H9 (cell line): ENCODE measurements around the gene IRS2. TPM values are rescaled to one million over a fixed set of nuclear protein-coding genes. Genes with fewer than 3 reads are reported as not detected.
A peak's percentile ranks its signal among the peaks of the same experiment; 100 is the strongest.

Experiments
- DNase-seq: peaks from one replicate; pipeline ENCODE4 v3.0.0-alpha.2; 2017
- H2AFZ ChIP-seq: one replicate; pipeline ENCODE4 v1.6.1; 2013; ENCODE audit warnings: mild to moderate bottlenecking, low read length, control low read depth, moderate library complexity
- H2AK5ac ChIP-seq: 2 replicates; pipeline ENCODE4 v1.6.1; 2013; ENCODE audit warnings: low read length, control low read depth, mixed read lengths; ENCODE audit not compliant: insufficient read length
- H2BK120ac ChIP-seq: one replicate; pipeline ENCODE4 v1.6.1; 2013; ENCODE audit warnings: low read depth, mild to moderate bottlenecking, low read length, control low read depth, inconsistent platforms; ENCODE audit not compliant: poor library complexity, severe bottlenecking
- H2BK12ac ChIP-seq: 2 replicates; pipeline ENCODE4 v1.6.1; 2013; ENCODE audit warnings: low read length, control low read depth, mixed read lengths, low read depth; ENCODE audit not compliant: insufficient read length
- H2BK15ac ChIP-seq: 2 replicates; pipeline ENCODE4 v1.6.1; 2013; ENCODE audit warnings: low read depth, low read length, control low read depth
- H2BK20ac ChIP-seq: one replicate; pipeline ENCODE4 v1.6.1; 2013; ENCODE audit warnings: low read depth, mild to moderate bottlenecking, low read length, control low read depth, inconsistent platforms; ENCODE audit not compliant: poor library complexity, severe bottlenecking
- H2BK5ac ChIP-seq: 2 replicates; pipeline ENCODE4 v1.6.1; 2013; ENCODE audit warnings: low read length, control low read depth, mixed read lengths; ENCODE audit not compliant: insufficient read length
- H3K14ac ChIP-seq: 2 replicates; pipeline ENCODE4 v1.6.1; 2013; ENCODE audit warnings: low read length, control low read depth; ENCODE audit not compliant: insufficient read depth
- H3K18ac ChIP-seq: 2 replicates; pipeline ENCODE4 v1.6.1; 2013; ENCODE audit warnings: low read depth, mild to moderate bottlenecking, mixed read lengths, low read length, control low read depth; ENCODE audit not compliant: insufficient read length
- H3K23ac ChIP-seq: 2 replicates; pipeline ENCODE4 v1.6.1; 2013; ENCODE audit warnings: low read length, control low read depth, mixed read lengths, low read depth; ENCODE audit not compliant: insufficient read length
- H3K23me2 ChIP-seq: 2 replicates; pipeline ENCODE4 v1.6.1; 2013; ENCODE audit warnings: low read depth, mild to moderate bottlenecking, mixed read lengths, low read length, control low read depth; ENCODE audit not compliant: insufficient read length, poor library complexity, severe bottlenecking
- H3K27ac ChIP-seq: 2 replicates; pipeline ENCODE4 v1.5.1; 2013; ENCODE audit warnings: low read length, control low read depth, mixed read lengths, low read depth; ENCODE audit not compliant: insufficient read length
- H3K27me3 ChIP-seq: 2 replicates; pipeline ENCODE4 v1.6.1; 2013; ENCODE audit warnings: low read length, control low read depth, inconsistent platforms; ENCODE audit not compliant: insufficient read depth
- H3K4ac ChIP-seq: 2 replicates; pipeline ENCODE4 v1.6.1; 2013; ENCODE audit warnings: low read depth, mild to moderate bottlenecking, control low read depth, inconsistent platforms, low read length, moderate library complexity
- H3K4me1 ChIP-seq: 2 replicates; pipeline ENCODE4 v1.6.1; 2013; ENCODE audit warnings: low read length, control low read depth, inconsistent platforms; ENCODE audit not compliant: insufficient read depth
- H3K4me2 ChIP-seq: 2 replicates; pipeline ENCODE4 v1.6.1; 2013; ENCODE audit warnings: low read length, control low read depth, mixed read lengths; ENCODE audit not compliant: insufficient read length, insufficient read depth
- H3K56ac ChIP-seq: 2 replicates; pipeline ENCODE4 v1.6.1; 2013; ENCODE audit warnings: low read depth, mild to moderate bottlenecking, mixed read lengths, low read length, control low read depth; ENCODE audit not compliant: insufficient read length
- H3K79me1 ChIP-seq: 2 replicates; pipeline ENCODE4 v1.6.1; 2013; ENCODE audit warnings: low read depth, mild to moderate bottlenecking, moderate library complexity, low read length, control low read depth, inconsistent platforms; ENCODE audit not compliant: insufficient read depth, poor library complexity, severe bottlenecking
- H3K79me2 ChIP-seq: 2 replicates; pipeline ENCODE4 v1.6.1; 2013; ENCODE audit warnings: low read length, control low read depth, inconsistent platforms; ENCODE audit not compliant: insufficient read depth
- H3K9ac ChIP-seq: 2 replicates; pipeline ENCODE4 v1.6.1; 2013; ENCODE audit warnings: low read length, control low read depth, mixed read lengths; ENCODE audit not compliant: insufficient read length; ENCODE audit errors: extremely low read depth
- H3K9me3 ChIP-seq: one replicate; pipeline ENCODE4 v1.6.1; 2013; ENCODE audit warnings: low read depth, low read length, inconsistent platforms; ENCODE audit not compliant: control insufficient read depth
- H3T11ph ChIP-seq: one replicate; pipeline ENCODE4 v1.6.1; 2013; ENCODE audit warnings: mild to moderate bottlenecking, low read length, control low read depth, inconsistent platforms
- H4K20me1 ChIP-seq: one replicate; pipeline ENCODE4 v1.6.1; 2013; ENCODE audit not compliant: control insufficient read depth, insufficient read length, insufficient read depth
- H4K5ac ChIP-seq: 2 replicates; pipeline ENCODE4 v1.6.1; 2013; ENCODE audit warnings: low read depth, mild to moderate bottlenecking, mixed read lengths, low read length, control low read depth; ENCODE audit not compliant: insufficient read length
- H4K8ac ChIP-seq: replicated peaks from 2 replicates; pipeline ENCODE4 v1.6.1; 2013; ENCODE audit warnings: low read length, control low read depth, mixed read lengths, low read depth; ENCODE audit not compliant: insufficient read length
- H4K91ac ChIP-seq: 2 replicates; pipeline ENCODE4 v1.6.1; 2013; ENCODE audit warnings: low read depth, mild to moderate bottlenecking, moderate library complexity, mixed read lengths, low read length, control low read depth; ENCODE audit not compliant: insufficient read length
- H3K27ac Mint-ChIP-seq, 3 experiments: 2 replicates in 2 of 3; 3 replicates in 1 of 3; pipeline ENCODE4 v1.8.0; 2020 to 2021; ENCODE audit warnings: mixed read lengths in 3 of 3, mild to moderate bottlenecking in 1 of 3, moderate library complexity in 1 of 3
- H3K27me3 Mint-ChIP-seq: 2 replicates; pipeline ENCODE4 v1.8.0; 2021; ENCODE audit warnings: low read depth, mild to moderate bottlenecking, moderate library complexity, mixed read lengths
- H3K36me3 Mint-ChIP-seq, 3 experiments: 2 replicates in 2 of 3; 3 replicates in 1 of 3; pipeline ENCODE4 v1.8.0; 2020 to 2021; ENCODE audit warnings: low read depth in 3 of 3, mixed read lengths in 3 of 3; ENCODE audit not compliant: insufficient read depth in 1 of 3
- H3K4me1 Mint-ChIP-seq, 2 experiments: 2 replicates each; pipeline ENCODE4 v1.8.0; 2020; ENCODE audit warnings: mixed read lengths in 2 of 2
- H3K4me3 Mint-ChIP-seq, 2 experiments: 2 replicates in 1 of 2; 3 replicates in 1 of 2; pipeline ENCODE4 v1.8.0; 2020 to 2021; ENCODE audit warnings: mild to moderate bottlenecking in 2 of 2, mixed read lengths in 2 of 2, moderate library complexity in 1 of 2
- H3K9me3 Mint-ChIP-seq, 2 experiments: 2 replicates in 1 of 2; 3 replicates in 1 of 2; pipeline ENCODE4 v1.8.0; 2020; ENCODE audit warnings: mild to moderate bottlenecking in 2 of 2, mixed read lengths in 2 of 2, moderate library complexity in 1 of 2
- WGBS: extraction: QIAGEN DNeasy Blood & Tissue Kit; methylation state at CpG from one replicate; pipeline ENCODE4 v1.1.7; 2013; ENCODE audit warnings: missing lambda C conversion rate, low lambda C conversion rate, mixed read lengths; ENCODE audit not compliant: insufficient read length; ENCODE audit errors: extremely low coverage; 5-methylcytosine and 5-hydroxymethylcytosine counted together
- total RNA-seq: library from RNA; stranded (reverse); gene quantifications from 2 replicates; pipeline ENCODE4 v1.2.1, GENCODE V29; 2021
- TF ChIP-seq, protein P1 (sequence below): fragments of 200-600 bp; sonication (generic); conservative IDR thresholded peaks from 3 replicates; pipeline ENCODE4 v1.8.0; 2021; ENCODE audit warnings: antibody characterized with exemption, mild to moderate bottlenecking

The IRS2 gene
- total RNA-seq, 1 experiment from 2014 or later = 10.1 TPM

- no peaks in the 10 kb centered on the region for H3K27me3 ChIP-seq
- no peak overlapping the region for H4K91ac ChIP-seq
- H3K79me1 ChIP-seq = peaks cover 3% of the 10 kb centered on the region
- H3K23me2 ChIP-seq = peaks cover 16% of the 10 kb centered on the region
- H3K56ac ChIP-seq = no peak overlapping the region
- no peak overlapping the region for H4K8ac ChIP-seq
- H3K14ac ChIP-seq = no peak overlapping the region
- no peaks in the 10 kb centered on the region for H3K9me3 ChIP-seq
- Mint-ChIP-seq H3K9me3 (no peaks in the 10 kb centered on the region), H3K4me3 (peak overlapping the region; percentile 17 to 61; a peak in 4 of 5 replicates), H3K27me3 (peaks cover 2% of the 10 kb centered on the region), H3K27ac (no peak overlapping the region), H3K36me3 (peaks cover 12 to 21% (median 16%) of the 10 kb centered on the region in 3 experiments; a peak in 6 of 7 replicates), H3K4me1 (peaks cover 36 to 40% of the 10 kb centered on the region in 2 experiments)
- H3K4ac ChIP-seq = no peak overlapping the region
- H2AK5ac ChIP-seq = no peak overlapping the region
- no peak overlapping the region for H3T11ph ChIP-seq
- no peak overlapping the region for H2BK5ac ChIP-seq
- H3K4me2 ChIP-seq = peak overlapping the region; percentile 17
- no peak overlapping the region for H4K5ac ChIP-seq
- no peak overlapping the region for H3K23ac ChIP-seq
- no peak overlapping the region for H3K18ac ChIP-seq
- H3K27ac ChIP-seq = no peak overlapping the region
- TF ChIP-seq, protein P1, sequence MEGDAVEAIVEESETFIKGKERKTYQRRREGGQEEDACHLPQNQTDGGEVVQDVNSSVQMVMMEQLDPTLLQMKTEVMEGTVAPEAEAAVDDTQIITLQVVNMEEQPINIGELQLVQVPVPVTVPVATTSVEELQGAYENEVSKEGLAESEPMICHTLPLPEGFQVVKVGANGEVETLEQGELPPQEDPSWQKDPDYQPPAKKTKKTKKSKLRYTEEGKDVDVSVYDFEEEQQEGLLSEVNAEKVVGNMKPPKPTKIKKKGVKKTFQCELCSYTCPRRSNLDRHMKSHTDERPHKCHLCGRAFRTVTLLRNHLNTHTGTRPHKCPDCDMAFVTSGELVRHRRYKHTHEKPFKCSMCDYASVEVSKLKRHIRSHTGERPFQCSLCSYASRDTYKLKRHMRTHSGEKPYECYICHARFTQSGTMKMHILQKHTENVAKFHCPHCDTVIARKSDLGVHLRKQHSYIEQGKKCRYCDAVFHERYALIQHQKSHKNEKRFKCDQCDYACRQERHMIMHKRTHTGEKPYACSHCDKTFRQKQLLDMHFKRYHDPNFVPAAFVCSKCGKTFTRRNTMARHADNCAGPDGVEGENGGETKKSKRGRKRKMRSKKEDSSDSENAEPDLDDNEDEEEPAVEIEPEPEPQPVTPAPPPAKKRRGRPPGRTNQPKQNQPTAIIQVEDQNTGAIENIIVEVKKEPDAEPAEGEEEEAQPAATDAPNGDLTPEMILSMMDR = no peak
- H3K4me1 ChIP-seq = peaks cover 9% of the 10 kb centered on the region; the same call in 1 of the 2 replicates
- H3K9ac ChIP-seq = no peak overlapping the region
- peaks cover 7% of the 10 kb centered on the region; the same call in 1 of the 2 replicates for H3K79me2 ChIP-seq
- no peak overlapping the region for H2BK12ac ChIP-seq
- DNase-seq = no peak
- no peak overlapping the region for H2BK20ac ChIP-seq
- H2BK15ac ChIP-seq = no peak overlapping the region
- WGBS = no CpG with 5 or more reads among the region's 28 CpGs
- no peak overlapping the region for H2BK120ac ChIP-seq
- peaks cover 4% of the 10 kb centered on the region for H4K20me1 ChIP-seq
- no peak overlapping the region for H2AFZ ChIP-seq
Observed at GRCh38 chr13:109781384-109782065, 4.9 kb downstream of the IRS2 start.
